Upper lobe of left lung (tissue), 6 donors: ENCODE data around the gene AP5S1. TPM values are rescaled to one million over a fixed set of nuclear protein-coding genes. Genes with fewer than 3 reads are reported as not detected.

Source experiments
- ATAC-seq, 2 donors: fragments of 200-7000 bp; cut with Tn5 transposase; one replicate each; pipeline ENCODE4 v1.9.1; 2022; ENCODE audit warnings: mild to moderate bottlenecking in 2 of 2, moderate library complexity in 2 of 2; ENCODE audit not compliant: low FRiP score in 2 of 2
- DNase-seq, 2 donors: peaks; one replicate each; pipeline ENCODE4 v3.0.0-alpha.2; 2019 to 2020
- H3K27ac ChIP-seq, 4 donors: fragments of 200-600 bp; sonication (generic); one replicate each; pipeline ENCODE4 v1.5.1; 2016 to 2019
- H3K27me3 ChIP-seq, 4 donors: fragments of 200-600 bp; sonication (generic); one replicate each; pipeline ENCODE4 v1.5.1; 2017 to 2019
- H3K36me3 ChIP-seq, 4 donors: fragments of 200-600 bp; sonication (generic); one replicate each; pipeline ENCODE4 v1.5.1; 2016 to 2019
- H3K4me1 ChIP-seq, 4 donors: fragments of 200-600 bp; sonication (generic); one replicate each; pipeline ENCODE4 v1.5.1; 2018 to 2019
- H3K4me3 ChIP-seq, 4 donors: fragments of 200-600 bp; sonication (generic); one replicate each; pipeline ENCODE4 v1.5.1; 2017 to 2019; ENCODE audit warnings: mild to moderate bottlenecking in 2 of 4, moderate library complexity in 1 of 4
- H3K9me3 ChIP-seq, 4 donors: fragments of 200-600 bp; sonication (generic); one replicate each; pipeline ENCODE4 v1.5.1; 2018 to 2019
- CTCF ChIP-seq, 6 experiments: fragments of 450-650 bp in 4 of 6; fragments of 200-600 bp in 2 of 6; sonication (generic) in 2 of 6; IDR thresholded peaks; one replicate each; pipeline ENCODE4 v1.5.1; 2016 to 2019; ENCODE audit warnings: antibody characterized with exemption in 6 of 6
- EP300 ChIP-seq, 4 donors: sonication (generic); formaldehyde crosslinking; IDR thresholded peaks; one replicate each; pipeline ENCODE4 v1.5.1; 2017; ENCODE audit warnings: antibody characterized with exemption in 4 of 4, control low read depth in 2 of 4
- POLR2A ChIP-seq, 4 donors: fragments of 450-650 bp; IDR thresholded peaks; one replicate each; pipeline ENCODE4 v1.5.1; 2016 to 2017; ENCODE audit warnings: antibody characterized with exemption in 4 of 4, mild to moderate bottlenecking in 2 of 4
- POLR2AphosphoS5 ChIP-seq, 2 donors: sonication (generic); formaldehyde crosslinking; IDR thresholded peaks; one replicate each; pipeline ENCODE4 v1.5.1; 2017; ENCODE audit warnings: antibody characterized with exemption in 2 of 2
- WGBS, 2 donors: methylation state at CpG; one replicate each; pipeline ENCODE4 v1.1.5; 2017 to 2018; 5-methylcytosine and 5-hydroxymethylcytosine counted together
- total RNA-seq, 6 donors: library from RNA; depleted of rRNA in 4 of 6; stranded (reverse); fragments of >200 nt in 4 of 6; gene quantifications; one replicate each; pipeline versions ENCODE4 v1.1.0 to v1.2.1, GENCODE V29; 2016 to 2021
- donor health status: DM: no; HTN: no; CAD: no; lungs with moderate emphysema.
- donor health status: DM: no; HTN: yes; CAD: no; lungs with severe emphysema.

Gene AP5S1
- total RNA-seq, 6 donors from 2014 or later = 9.4 to 20.8 (median 14.7) TPM

- ATAC-seq (peak in 1 of 2 donors; percentile 3), DNase-seq (peak in 1 of 2 donors; percentile 90)
- Histone ChIP-seq H3K27me3 (no peaks in the 10 kb centered on the region), H3K36me3 (peaks cover 0 to 18% (median 0%) of the 10 kb centered on the region in 4 donors), H3K4me3 (peak overlapping the region; percentile 18 to 80 (median 68)), H3K27ac (peak overlapping the region; percentile 84 to 88 (median 87)), H3K4me1 (peaks cover 49 to 63% (median 56%) of the 10 kb centered on the region in 4 donors), H3K9me3 (no peaks in the 10 kb centered on the region)
- 64 to 65% methylated on average over 24 to 30 of the region's 79 CpGs for WGBS, 2 donors
- TF ChIP-seq EP300 (IDR thresholded peaks at IDR 0.05) = no peak
- TF ChIP-seq CTCF (IDR thresholded peaks at IDR 0.05) = peak in 3 of 6 experiments; percentile 17 to 20 (median 19)
- peak in 1 of 4 donors; percentile 17 for TF ChIP-seq POLR2A (IDR thresholded peaks at IDR 0.05)
- no peak for TF ChIP-seq POLR2AphosphoS5 (IDR thresholded peaks at IDR 0.05)
These were observed 34.9 kb upstream of the AP5S1 start for GRCh38 chr20:3785240-3786125.

- peaks cover 0 to 18% (median 0%) of the 10 kb centered on the region in 4 donors for H3K36me3 ChIP-seq
- ATAC-seq = peak in 1 of 2 donors; percentile 31
- H3K27ac ChIP-seq = peak overlapping the region; percentile 84 to 88 (median 87)
- 0% methylated on average over 6 of the region's 35 CpGs; no CpG with 5 or more reads in 1 of the 2 donors for WGBS, 2 donors
- no peaks in the 10 kb centered on the region for H3K9me3 ChIP-seq
- no peaks in the 10 kb centered on the region for H3K27me3 ChIP-seq
- H3K4me1 ChIP-seq = peaks cover 44 to 57% (median 51%) of the 10 kb centered on the region in 4 donors
- no peak for TF ChIP-seq POLR2AphosphoS5 (IDR thresholded peaks at IDR 0.05)
- TF ChIP-seq CTCF (IDR thresholded peaks at IDR 0.05) = no peak
- no peak for TF ChIP-seq POLR2A (IDR thresholded peaks at IDR 0.05)
- TF ChIP-seq EP300 (IDR thresholded peaks at IDR 0.05) = no peak
- DNase-seq = no peak
- H3K4me3 ChIP-seq = peak overlapping the region; percentile 18 to 80 (median 68)
These were observed 34.2 kb upstream of the AP5S1 start for GRCh38 chr20:3786126-3786484.

GRCh38 chr20:3786665-3787323 is 33.6 kb upstream of the AP5S1 start, which contains the start of gene CENPB:
Gene CENPB, minus strand, starts transcription at chr20:3786740. Its CDS starts 257 bp downstream, at chr20:3786483.
- H3K27ac ChIP-seq = peak within 1 kb of the TSS; percentile 84 to 88 (median 87)

More at GRCh38 chr20:3786665-3787323, 33.6 kb upstream of the AP5S1 start, which contains the start of gene CENPB:
- Histone ChIP-seq H3K36me3 (peaks cover 0 to 18% (median 0%) of the 10 kb centered on the region in 4 donors), H3K4me1 (peaks cover 42 to 50% (median 45%) of the 10 kb centered on the region in 4 donors), H3K4me3 (peak within 1 kb of the TSS; percentile 18 to 80 (median 68)), H3K9me3 (no peaks in the 10 kb centered on the region), H3K27me3 (no peaks in the 10 kb centered on the region)
- 5 to 6% methylated on average over 23 to 41 of the region's 70 CpGs for WGBS, 2 donors
- DNase-seq (peak; percentile 91 to 99), ATAC-seq (peak; percentile 93 to 98)
- TF ChIP-seq EP300 (IDR thresholded peaks at IDR 0.05) (no peak), CTCF (IDR thresholded peaks at IDR 0.05) (peak; percentile 73 to 97 (median 84)), POLR2AphosphoS5 (IDR thresholded peaks at IDR 0.05) (peak in 1 of 2 donors; percentile 53)
